GM12873 (cell line): ENCODE measurements around the gene LHFPL3.

Source experiments
- TF ChIP-seq, protein P1 (sequence below): IDR thresholded peaks from 2 replicates; pipeline ENCODE4 v1.5.1; 2012; ENCODE audit warnings: low read depth, mild to moderate bottlenecking, moderate library complexity, low read length, control low read depth; ENCODE audit not compliant: insufficient read depth; ENCODE audit errors: missing control alignments

The LHFPL3 gene

GRCh38 chr7:104883248-104883717 is 554.9 kb downstream of the LHFPL3 start:
- TF ChIP-seq, protein P1, sequence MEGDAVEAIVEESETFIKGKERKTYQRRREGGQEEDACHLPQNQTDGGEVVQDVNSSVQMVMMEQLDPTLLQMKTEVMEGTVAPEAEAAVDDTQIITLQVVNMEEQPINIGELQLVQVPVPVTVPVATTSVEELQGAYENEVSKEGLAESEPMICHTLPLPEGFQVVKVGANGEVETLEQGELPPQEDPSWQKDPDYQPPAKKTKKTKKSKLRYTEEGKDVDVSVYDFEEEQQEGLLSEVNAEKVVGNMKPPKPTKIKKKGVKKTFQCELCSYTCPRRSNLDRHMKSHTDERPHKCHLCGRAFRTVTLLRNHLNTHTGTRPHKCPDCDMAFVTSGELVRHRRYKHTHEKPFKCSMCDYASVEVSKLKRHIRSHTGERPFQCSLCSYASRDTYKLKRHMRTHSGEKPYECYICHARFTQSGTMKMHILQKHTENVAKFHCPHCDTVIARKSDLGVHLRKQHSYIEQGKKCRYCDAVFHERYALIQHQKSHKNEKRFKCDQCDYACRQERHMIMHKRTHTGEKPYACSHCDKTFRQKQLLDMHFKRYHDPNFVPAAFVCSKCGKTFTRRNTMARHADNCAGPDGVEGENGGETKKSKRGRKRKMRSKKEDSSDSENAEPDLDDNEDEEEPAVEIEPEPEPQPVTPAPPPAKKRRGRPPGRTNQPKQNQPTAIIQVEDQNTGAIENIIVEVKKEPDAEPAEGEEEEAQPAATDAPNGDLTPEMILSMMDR: no peak

DNA sequence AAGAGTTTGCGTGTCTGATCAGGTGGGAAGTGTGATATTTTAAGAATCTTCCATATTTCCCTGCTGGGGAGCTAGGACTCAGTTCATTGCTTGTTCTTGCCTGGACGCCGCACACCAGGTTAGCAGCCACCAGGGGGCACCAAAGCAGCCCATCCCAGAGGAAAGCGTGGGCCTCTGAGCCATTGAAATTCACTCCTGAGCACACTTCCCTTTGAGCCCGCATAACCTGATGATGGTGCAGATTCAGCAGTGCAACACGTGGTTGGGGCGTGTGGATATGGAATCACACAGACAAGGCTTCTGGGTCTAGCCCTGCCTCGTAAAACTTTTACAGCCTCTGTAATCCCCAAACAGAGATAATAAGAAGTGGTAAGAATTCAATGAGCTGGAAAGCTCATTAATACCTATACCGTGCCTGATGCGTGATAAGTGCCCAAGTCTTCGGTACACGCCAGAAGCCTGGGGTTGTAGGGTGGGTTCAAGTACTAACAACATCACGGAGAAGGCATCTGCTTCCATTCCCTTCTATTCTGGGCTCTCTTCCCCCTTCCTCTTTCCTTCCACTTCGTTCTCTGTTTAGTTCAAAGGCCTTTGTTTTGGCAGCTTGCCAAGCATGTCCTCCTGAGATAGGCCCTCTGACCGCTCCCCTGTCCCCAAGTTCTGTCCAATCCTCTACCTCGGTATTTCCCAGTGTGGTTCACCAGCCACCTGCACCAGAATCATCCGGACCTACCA is 555.5 kb downstream of the LHFPL3 start:
- TF ChIP-seq, protein P1: peak; percentile 97

DNA sequence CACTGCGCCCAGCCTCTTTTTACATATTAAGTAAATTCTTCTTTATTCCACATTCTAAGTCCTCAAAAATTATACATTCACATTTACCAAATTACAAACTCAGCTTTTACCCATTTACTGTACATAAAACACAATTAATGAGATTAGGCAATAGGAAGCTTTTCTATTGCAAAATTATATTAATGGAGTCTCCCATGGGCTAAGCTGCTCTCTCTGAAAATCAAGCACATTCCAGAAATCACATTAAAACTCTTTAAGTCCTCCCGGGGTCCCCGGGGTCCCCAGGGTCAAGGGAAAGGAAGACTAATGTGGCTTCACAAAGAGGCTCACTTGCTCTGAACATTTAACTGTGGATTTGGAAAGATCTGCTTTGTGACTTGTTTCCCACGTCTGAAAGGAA is 558.2 kb downstream of the LHFPL3 start:
- TF ChIP-seq, protein P1: no peak

DNA sequence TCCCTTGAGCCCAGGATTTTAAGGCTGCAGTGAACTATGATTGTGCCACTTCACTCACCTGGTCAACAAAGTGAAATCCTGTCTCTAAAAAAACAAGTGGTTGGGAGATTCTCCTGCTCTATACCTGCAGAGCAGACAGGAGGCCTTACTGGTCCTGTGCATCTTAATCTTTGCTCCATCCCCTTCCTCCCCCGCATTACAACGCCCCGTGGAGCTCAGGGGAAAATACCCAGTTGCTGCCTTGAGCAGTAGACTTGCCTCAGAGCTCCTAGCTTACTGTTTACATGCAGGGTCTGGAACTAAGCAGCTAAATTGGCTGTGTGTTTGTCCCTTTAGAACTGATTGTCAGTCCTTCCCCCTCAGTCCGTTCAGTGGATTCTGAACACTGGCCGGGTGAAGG is 561.8 kb downstream of the LHFPL3 start:
- TF ChIP-seq, protein P1: no peak

GRCh38 chr7:104891949-104892348 is 563.5 kb downstream of the LHFPL3 start:
- TF ChIP-seq, protein P1: no peak

DNA sequence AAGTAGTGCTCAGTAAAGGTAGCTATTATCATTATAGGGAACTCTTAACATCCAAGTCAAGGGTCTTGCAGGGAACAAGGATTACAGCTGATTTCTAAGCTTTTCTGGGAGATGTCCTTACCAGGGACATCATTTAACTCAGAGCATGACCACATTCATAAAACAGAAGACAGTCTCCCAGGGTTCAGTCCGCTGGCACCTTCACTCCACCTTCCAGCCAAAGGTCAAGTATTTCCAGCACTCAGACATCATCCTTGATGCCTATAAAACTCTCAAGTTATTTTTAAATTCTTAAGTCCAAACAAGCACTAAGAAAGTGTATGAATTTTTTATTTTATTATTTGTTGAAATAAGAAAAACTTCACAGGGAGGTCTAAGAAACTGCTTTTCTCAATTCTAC is 565.9 kb downstream of the LHFPL3 start:
- TF ChIP-seq, protein P1: no peak

DNA sequence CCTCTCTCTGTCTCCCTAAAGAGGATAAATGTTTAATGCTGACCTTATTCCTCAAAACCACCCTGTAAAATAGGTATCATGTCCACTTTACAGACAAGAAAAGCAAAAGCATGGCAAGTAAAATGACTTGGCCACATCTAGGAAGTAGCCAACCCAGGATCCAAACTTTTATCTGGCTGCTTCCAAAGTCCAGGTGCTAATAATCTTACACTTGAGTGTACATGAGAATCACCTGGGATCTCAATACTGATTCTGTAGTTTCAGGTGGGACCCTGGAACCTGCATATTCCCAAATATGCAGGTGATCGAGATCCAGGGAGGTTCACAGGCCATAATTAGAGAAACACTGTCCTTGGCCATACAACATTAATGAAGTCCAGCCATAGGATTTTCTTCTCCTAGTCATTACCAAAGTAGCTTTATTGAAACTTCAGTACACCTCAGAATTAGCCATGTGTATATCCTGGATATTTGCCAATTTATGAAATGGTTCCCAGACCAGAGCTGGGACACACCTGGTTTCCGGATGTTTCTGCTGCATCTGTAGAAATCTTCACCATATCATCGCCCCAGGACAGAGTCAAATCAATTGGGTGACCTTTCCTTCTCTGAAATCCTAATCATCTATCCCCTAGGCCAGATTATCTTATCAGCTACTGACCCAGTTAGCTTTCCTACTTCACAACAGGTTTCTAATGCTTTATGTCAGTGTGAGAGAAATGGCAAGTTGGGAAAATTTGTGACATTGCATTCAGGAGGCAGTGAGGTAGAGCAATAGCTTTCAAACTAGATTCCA is 566.5 kb downstream of the LHFPL3 start:
- TF ChIP-seq, protein P1: no peak
